ENCODE data around the gene UBE2D3.

Gene UBE2D3

GRCh38 chr4:102858828-102859464 is 31.6 kb upstream of the UBE2D3 start:
- no peak for DNase-seq (ENCODE audit: insufficient read length)
- TF ChIP-seq POLR2A (IDR thresholded peaks at IDR 0.05; ENCODE audit: low read depth, low read length), result no peak
- TF ChIP-seq POLR2AphosphoS5 (IDR thresholded peaks at IDR 0.05; ENCODE audit: low read depth, low read length), result no peak
- no peak for TF ChIP-seq TAF1 (IDR thresholded peaks at IDR 0.05; ENCODE audit: borderline replicate concordance, low read depth, low read length)
- no peak for FAIRE-seq

DNA sequence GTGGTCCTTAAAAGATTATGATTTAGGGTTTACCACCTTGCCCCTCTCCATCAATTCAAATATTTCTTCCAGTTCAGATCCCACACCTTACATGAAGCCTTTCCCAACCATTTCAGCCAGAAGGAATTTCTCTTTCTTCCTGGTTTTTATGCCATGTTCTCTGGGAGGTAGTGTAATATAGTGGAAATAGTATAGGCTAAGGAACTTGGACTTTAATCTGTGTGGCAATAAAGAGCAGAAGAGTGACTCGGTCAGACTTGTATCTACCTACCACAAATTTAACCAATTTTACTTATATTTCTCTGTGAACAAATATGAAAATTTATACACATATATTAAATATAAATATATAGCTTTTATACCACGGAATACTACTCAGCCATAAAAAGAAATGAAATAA is 23.0 kb upstream of the UBE2D3 start:
- no peak for TF ChIP-seq TAF1 (IDR thresholded peaks at IDR 0.05; ENCODE audit: borderline replicate concordance, low read depth, low read length)
- TF ChIP-seq POLR2AphosphoS5 (IDR thresholded peaks at IDR 0.05; ENCODE audit: low read depth, low read length), result no peak
- no peak for TF ChIP-seq POLR2A (IDR thresholded peaks at IDR 0.05; ENCODE audit: low read depth, low read length)
- DNase-seq (ENCODE audit: insufficient read length) (no peak), FAIRE-seq (no peak)

DNA sequence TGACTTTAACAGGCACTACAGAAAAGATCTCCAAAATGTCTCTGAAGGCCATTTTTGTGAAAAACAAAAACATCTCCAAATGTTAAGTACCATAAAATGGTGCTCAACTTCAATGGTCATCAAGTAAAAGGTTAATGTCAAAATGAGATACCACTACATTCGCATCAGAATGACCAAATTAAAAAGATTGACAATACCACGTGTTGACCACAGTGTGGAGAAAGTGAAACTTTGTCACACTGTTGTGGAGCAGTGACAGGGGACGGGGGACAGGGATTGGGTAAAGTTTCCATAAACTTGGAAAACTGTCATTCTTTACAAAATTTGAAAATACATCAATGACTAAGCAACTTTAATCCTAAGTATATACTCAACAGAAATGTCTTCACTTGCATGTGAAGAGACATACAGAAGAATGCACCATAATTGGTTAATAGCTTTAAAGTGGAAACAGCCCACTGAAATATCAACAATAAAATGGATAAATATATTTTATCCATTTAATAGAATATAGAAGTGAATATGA is 22.3 kb upstream of the UBE2D3 start:
- no peak for TF ChIP-seq TAF1 (IDR thresholded peaks at IDR 0.05; ENCODE audit: borderline replicate concordance, low read depth, low read length)
- TF ChIP-seq POLR2A (IDR thresholded peaks at IDR 0.05; ENCODE audit: low read depth, low read length), result no peak
- no peak for TF ChIP-seq POLR2AphosphoS5 (IDR thresholded peaks at IDR 0.05; ENCODE audit: low read depth, low read length)
- no peak for DNase-seq (ENCODE audit: insufficient read length)
- peak; percentile 38 for FAIRE-seq

DNA sequence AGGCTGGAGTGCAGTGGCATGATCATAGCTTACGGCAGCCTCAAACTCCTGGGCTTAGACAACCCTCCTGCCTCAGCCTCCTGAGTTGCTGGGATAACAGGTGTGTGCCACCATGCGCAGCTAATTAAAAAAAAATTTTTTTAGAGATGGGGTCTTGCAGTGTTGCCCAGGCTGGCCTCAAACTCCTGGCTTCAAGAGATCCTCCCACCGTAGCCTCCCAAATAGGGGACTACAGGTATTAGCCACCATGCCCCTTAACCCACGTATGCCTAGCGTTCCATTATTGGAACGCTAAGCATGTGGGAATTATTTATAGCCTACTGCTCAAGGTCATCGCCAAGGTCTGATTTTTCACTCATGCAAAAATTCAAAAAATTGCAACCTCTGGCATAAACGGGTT is 20.3 kb upstream of the UBE2D3 start:
- no peak for DNase-seq (ENCODE audit: insufficient read length)
- peak; percentile 69 for FAIRE-seq
- TF ChIP-seq TAF1 (IDR thresholded peaks at IDR 0.05; ENCODE audit: borderline replicate concordance, low read depth, low read length) (no peak), POLR2AphosphoS5 (IDR thresholded peaks at IDR 0.05; ENCODE audit: low read depth, low read length) (no peak), POLR2A (IDR thresholded peaks at IDR 0.05; ENCODE audit: low read depth, low read length) (no peak)

GRCh38 chr4:102843938-102844337 is 16.6 kb upstream of the UBE2D3 start:
- TF ChIP-seq POLR2AphosphoS5 (IDR thresholded peaks at IDR 0.05; ENCODE audit: low read depth, low read length), result no peak
- no peak for FAIRE-seq
- no peak for DNase-seq (ENCODE audit: insufficient read length)

GRCh38 chr4:102843273-102843672 is 15.9 kb upstream of the UBE2D3 start:
- FAIRE-seq, result no peak
- DNase-seq (ENCODE audit: insufficient read length), result no peak
- TF ChIP-seq TAF1 (IDR thresholded peaks at IDR 0.05; ENCODE audit: borderline replicate concordance, low read depth, low read length) (no peak), POLR2AphosphoS5 (IDR thresholded peaks at IDR 0.05; ENCODE audit: low read depth, low read length) (no peak), POLR2A (IDR thresholded peaks at IDR 0.05; ENCODE audit: low read depth, low read length) (no peak)

DNA sequence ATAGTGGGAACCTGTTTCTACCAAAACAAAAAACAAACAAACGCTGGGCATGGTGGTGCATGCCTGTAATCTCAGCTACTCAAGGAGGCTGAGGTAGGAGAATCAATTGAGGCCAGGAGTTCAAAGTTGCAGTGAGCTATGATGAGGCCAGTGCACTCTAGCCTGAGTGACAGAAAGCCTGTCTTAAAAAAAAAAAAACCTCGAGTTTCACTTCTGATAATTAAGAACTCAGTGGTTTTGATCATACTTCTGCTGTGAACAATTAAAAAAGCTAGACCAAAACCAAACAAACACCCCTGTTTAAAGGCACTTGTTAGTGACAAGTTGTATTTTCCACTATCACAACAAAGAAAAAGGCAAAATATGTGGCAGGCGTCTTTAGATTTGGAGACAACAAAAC is 15.0 kb upstream of the UBE2D3 start:
- peak; percentile 44 for FAIRE-seq
- TF ChIP-seq POLR2A (IDR thresholded peaks at IDR 0.05; ENCODE audit: low read depth, low read length) (no peak), TAF1 (IDR thresholded peaks at IDR 0.05; ENCODE audit: borderline replicate concordance, low read depth, low read length) (no peak), POLR2AphosphoS5 (IDR thresholded peaks at IDR 0.05; ENCODE audit: low read depth, low read length) (no peak)
- no peak for DNase-seq (ENCODE audit: insufficient read length)

- FAIRE-seq, result peak; percentile 9
- DNase-seq (ENCODE audit: insufficient read length), result no peak
- no peak for TF ChIP-seq POLR2AphosphoS5 (IDR thresholded peaks at IDR 0.05; ENCODE audit: low read depth, low read length)
- TF ChIP-seq POLR2A (IDR thresholded peaks at IDR 0.05; ENCODE audit: low read depth, low read length), result no peak
- no peak for TF ChIP-seq TAF1 (IDR thresholded peaks at IDR 0.05; ENCODE audit: borderline replicate concordance, low read depth, low read length)
These were observed 9.2 kb upstream of the UBE2D3 start for GRCh38 chr4:102836596-102836995.

- DNase-seq (ENCODE audit: insufficient read length) (no peak), FAIRE-seq (no peak)
- no peak for TF ChIP-seq TAF1 (IDR thresholded peaks at IDR 0.05; ENCODE audit: borderline replicate concordance, low read depth, low read length)
- TF ChIP-seq POLR2A (IDR thresholded peaks at IDR 0.05; ENCODE audit: low read depth, low read length), result no peak
- TF ChIP-seq POLR2AphosphoS5 (IDR thresholded peaks at IDR 0.05; ENCODE audit: low read depth, low read length), result no peak
These were observed 5.3 kb upstream of the UBE2D3 start for GRCh38 chr4:102832667-102833066.

DNA sequence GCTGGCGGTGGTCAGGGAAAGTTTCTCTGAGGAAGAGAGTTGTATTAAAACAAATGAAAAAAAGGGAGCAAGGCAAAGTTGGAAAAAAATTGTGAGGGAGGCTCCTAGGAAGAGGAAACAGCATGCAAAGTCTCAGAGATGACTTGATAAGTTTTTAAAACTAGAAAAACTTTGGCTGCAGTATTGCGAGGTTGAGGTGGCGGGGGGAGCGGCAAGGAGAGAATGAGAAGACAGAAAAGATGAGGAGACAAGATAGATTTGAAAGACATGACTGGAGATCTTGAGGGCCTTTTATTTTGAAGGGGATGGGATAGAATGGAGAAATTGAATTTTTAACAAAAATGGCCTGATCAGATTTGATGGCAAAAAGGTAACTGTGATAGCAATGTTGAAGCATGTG is 4.8 kb upstream of the UBE2D3 start:
- FAIRE-seq (no peak), DNase-seq (ENCODE audit: insufficient read length) (no peak)
- TF ChIP-seq TAF1 (IDR thresholded peaks at IDR 0.05; ENCODE audit: borderline replicate concordance, low read depth, low read length) (no peak), POLR2A (IDR thresholded peaks at IDR 0.05; ENCODE audit: low read depth, low read length) (no peak)

- TF ChIP-seq POLR2AphosphoS5 (IDR thresholded peaks at IDR 0.05; ENCODE audit: low read depth, low read length) (no peak), POLR2A (IDR thresholded peaks at IDR 0.05; ENCODE audit: low read depth, low read length) (no peak), TAF1 (IDR thresholded peaks at IDR 0.05; ENCODE audit: borderline replicate concordance, low read depth, low read length) (no peak)
- FAIRE-seq (no peak), DNase-seq (ENCODE audit: insufficient read length) (no peak)
These were observed 2.5 kb upstream of the UBE2D3 start for GRCh38 chr4:102829803-102830202.

DNA sequence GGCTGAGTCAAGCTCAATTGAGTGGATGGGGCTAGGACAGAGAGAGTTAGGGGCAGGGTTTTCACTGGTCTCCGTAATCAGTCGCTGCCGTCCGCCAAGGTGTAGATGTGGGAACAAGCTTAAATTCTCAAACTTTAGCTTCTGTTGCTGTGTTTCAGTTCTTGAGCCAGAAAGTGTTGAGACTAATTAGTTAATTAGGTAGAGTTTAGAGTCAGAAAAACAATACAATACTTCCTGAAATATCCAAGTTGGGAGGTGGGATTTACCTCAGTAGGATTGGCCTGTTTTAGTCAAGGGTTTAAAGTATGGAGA is 1.1 kb upstream of the UBE2D3 start:
- DNase-seq (ENCODE audit: insufficient read length) (no peak), FAIRE-seq (peak; percentile 24)
- TF ChIP-seq POLR2A (IDR thresholded peaks at IDR 0.05; ENCODE audit: low read depth, low read length) (no peak), POLR2AphosphoS5 (IDR thresholded peaks at IDR 0.05; ENCODE audit: low read depth, low read length) (peak; percentile 2; the same call in 1 of the 2 replicates)
